HPDE6-E6E7 (cell line): ENCODE measurements around the gene BIN1.
"Not testable (repeated sequence)": the region's sequence is repeated elsewhere in the genome, so short reads cannot be mapped to it uniquely, and the experiment has no call there.

Experiments used
- DNase-seq: peaks from one replicate; pipeline ENCODE4 v3.0.0; 2011; ENCODE audit warnings: missing footprints; ENCODE audit errors: extremely low spot score

BIN1 gene

DNA sequence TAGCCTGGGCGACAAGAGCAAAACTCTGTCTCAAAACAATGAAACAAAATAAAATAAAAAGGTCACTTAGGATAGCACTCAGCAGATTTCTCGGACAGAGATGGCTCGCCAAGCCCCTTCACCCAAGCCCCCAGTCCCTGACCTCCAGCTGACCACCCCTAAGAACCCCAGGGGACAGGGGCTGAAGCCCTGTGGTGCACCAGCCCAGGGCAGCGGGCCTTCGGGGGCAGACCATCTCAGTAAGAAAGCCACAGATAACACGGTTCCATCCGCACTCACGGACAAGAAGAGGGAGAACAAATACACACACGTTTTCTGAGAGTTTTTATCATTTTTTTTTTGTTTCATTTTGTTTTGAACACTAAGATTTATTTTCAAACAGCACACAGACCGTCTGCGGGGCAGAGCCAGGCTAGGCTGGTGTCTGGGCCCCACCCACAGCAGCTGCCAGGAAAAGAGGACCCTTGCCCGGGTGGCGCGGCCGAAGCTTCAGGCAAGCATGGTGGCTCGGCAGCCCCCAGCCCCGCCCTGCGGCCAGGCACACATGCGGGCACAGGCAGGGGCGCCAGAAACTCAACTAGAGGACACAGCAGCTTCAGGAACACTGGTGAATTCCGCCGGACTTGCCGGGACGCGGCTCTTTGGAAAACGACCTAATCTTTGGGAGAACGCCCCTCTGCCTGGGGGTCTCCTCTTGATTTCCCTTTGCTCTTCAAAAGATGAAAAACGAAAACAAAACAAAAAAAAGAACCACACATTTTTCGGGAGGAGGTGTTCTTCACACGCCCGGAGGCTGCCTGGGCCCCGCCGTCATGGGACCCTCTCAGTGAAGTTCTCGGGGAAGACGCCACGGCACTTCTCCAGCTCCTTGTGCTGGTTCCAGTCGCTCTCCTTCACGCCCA is 59.0 kb downstream of the BIN1 start:
- no peak for DNase-seq

- DNase-seq, result no peak
Measured at GRCh38 chr2:127047054-127047453, 59.9 kb downstream of the BIN1 start.

DNA sequence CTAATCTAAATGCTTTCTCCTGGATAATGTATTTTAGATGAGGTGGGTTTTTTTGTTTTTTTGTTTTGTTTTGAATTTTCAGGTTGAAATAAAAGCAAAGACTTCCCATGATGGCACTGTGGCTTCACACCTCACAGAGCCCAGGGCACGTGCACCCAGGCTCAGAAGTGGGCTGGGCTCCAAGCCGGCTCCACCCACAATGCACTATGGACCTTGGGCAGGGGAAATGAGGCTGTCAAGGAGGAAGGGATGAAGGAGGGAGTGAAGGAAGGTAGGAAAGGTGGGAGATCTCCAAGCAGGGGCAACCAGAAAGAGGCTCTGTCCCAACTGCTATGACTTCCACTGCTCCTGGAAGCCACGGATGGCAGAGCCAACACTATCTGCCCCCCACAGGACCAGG is 60.4 kb downstream of the BIN1 start:
- DNase-seq, result no peak

DNA sequence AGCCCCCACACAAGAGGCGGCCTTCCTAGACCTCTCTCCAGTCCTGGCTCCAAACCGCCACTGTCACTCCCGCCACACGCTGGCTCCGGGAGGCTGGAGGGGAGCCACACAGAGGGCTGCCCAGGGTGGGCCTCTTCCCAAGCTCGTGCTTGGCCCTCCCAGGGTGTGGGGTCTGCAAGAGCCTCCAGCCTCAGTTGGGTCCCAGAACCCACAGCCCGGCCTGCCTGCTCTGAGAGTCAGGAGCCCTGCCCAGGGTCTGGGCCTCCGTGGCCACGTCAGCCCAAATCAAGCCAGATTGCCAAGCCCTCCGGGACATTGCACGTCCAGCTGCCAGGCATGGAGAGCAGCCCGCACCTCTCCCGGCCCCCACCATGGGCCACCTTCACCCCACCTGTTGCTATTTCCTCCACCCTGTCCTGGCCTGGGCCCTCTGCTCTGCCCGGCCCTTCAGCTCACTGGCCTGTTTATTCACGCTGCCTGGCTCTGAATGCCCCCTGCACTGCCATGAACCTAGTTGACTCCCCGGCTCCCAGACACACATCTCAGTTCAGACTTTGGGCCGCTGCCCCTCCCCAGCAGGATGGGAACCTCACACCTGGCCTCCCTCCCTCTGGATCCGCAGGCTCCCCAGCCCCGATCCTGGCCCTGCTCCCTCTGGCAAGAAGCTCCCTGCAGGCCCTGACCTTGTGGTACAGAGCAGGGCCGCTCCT is 61.0 kb downstream of the BIN1 start:
- no peak for DNase-seq

- DNase-seq, result no peak
Measured at GRCh38 chr2:127044977-127045661, 61.8 kb downstream of the BIN1 start.

- DNase-seq, result no peak
Measured at GRCh38 chr2:127044165-127044718, 62.7 kb downstream of the BIN1 start.

- DNase-seq, result no peak
Measured at GRCh38 chr2:127043367-127044164, 63.4 kb downstream of the BIN1 start.

DNA sequence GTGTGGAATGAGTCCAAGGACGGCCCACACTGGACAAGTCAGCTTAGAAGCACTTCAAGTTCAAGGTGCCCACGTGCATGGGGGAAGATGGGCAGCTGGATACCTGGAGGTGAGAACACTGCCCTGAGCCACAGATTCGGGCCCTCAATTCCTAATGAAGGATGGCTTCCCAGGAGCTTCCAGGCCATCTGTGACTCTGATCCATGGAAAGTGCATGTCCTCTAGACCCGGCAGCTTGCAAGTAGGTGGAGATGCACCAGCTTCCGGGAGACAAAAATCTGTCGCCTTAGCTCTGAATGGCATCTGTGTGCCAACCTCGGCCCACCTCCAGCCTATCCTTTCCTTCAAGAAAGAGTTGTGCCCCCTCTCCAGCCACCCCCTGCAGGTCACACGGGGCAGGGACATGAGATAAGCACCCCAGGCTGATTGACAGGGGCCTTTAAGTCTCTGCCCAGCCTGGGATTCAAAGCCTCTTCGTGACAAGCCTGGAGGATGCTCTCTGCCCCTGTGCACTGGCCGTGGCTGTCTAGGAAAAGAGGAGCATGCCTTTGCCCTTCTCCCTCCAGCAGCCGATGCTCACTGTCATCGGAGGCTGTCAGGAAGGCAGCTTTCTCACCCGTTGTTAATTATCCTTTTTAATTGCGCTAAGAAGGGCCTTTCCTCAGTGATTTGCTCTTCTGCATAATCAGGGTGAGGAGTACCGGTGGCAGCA is 65.5 kb downstream of the BIN1 start:
- no peak for DNase-seq

DNA sequence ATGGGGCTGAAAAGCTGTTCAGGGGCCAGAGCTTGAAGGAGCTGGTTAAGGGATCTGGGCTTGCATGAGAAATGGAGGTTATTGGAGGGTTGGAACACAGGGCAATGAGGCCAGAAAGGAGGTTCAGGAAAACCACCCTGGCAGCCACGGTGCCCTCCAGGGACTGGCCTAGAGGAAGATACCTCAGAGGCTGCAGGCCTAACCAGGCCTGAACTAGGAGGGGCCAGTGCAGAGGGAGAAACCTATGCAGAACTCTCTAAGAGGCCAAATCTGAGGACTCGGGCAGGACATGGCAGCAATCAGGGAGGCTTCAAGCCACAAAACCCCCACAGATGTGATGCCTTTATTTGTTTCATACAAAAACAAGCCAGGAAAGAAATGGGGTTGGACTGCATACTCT is 66.8 kb downstream of the BIN1 start:
- DNase-seq, result no peak

- DNase-seq, result no peak
Measured at GRCh38 chr2:127039387-127040031, 67.4 kb downstream of the BIN1 start.

DNA sequence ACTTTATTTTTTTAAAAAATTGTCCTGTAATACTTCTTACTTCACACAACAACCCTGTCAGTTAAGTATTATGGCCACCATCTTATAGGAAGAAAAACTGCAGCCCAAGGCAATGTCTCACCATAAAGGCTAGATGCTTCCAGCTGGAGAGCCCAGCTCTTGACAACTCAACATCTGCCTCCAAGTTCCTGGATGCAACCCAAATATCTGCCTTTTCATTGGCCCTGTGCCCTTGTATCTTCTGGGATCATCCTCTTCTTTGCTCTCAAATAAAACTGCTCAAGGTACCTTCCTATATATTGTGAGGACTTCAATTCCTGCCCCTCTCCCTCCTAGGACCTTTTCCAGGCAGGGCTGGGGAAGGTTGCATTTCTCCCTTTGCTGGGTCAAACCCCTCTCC is 69.5 kb downstream of the BIN1 start:
- DNase-seq, result no peak

- DNase-seq, result no peak
Measured at GRCh38 chr2:127034883-127035611, 71.9 kb downstream of the BIN1 start.

DNA sequence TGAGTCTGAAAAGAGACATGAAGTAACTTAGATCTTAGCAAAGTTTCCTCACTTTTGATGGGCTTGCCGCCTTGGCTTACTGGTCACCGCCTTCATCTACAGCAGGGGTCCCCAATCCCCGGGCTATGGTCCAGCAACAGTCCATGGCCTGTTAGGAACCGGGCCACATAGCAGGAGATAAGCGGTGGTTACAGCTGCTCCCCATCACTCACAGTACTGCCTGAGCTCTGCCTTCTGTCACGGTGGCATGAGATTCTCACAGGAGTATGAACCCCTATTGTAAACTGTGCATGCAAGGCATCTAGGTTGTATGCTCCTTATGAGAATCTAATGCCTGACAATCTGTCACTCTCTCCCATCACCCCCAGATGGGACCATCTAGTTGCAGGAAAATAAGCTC is 72.9 kb downstream of the BIN1 start:
- DNase-seq, result no peak

- DNase-seq, result no peak
Measured at GRCh38 chr2:127032621-127033020, 74.3 kb downstream of the BIN1 start.

DNA sequence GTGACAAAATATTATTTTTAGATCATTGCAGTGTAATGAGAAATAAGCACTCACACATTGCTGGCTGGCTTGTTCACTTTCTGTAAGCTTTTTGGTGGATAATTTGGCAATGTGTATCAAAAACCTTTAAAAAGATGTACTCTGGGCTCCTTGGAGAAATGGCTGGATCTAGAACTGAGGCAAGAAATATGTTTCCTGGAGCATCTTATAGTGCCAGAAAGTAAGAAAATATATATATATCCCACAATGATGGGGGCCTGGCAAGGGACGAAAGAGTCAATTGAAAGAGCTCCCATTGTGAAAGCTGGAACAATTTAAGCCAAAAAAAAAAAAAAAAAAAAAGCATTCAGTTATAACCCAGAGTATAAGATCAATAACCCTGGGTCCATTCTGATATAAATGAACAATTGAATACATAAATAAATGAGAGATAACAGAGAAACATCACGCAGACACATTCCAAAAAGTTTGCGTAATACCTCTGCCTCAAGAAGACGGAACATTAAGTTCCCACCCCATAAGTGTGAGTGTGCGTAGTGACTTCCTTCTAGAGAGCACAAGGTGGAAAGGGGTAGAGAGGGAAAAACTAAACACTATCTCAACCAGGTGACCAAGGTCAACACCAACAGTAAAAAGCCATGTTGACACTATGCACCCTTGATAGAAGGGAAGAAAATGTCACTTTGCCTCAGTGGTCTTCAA is 77.5 kb downstream of the BIN1 start:
- no peak for DNase-seq

DNA sequence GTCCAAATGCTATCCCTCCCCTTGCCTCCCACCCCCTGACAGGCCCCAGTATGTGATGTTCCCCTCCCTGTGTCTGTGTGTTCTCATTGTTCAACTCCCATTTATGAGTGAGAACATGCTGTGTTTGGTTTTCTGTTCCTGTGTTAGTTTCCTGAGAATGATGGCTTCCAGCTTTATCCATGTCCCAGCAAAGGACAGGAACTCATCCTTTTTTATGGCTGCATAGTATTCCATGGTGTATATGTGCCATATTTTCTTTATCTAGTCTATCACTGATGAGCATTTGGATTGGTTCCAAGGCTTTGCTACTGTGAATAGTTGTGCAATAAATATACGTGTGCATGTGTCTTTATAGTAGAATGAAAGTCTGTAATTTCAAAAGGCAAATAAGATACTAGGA is 78.2 kb downstream of the BIN1 start:
- DNase-seq, result not testable (repeated sequence)

- no peak for DNase-seq
Measured at GRCh38 chr2:127027715-127028114, 79.2 kb downstream of the BIN1 start.

GRCh38 chr2:127025359-127026166 is 81.4 kb downstream of the BIN1 start:
- DNase-seq, result peak; percentile 39
